DMS53 (cell line): Measurements from ENCODE around the gene SH3BP1.
"Not testable (repeated sequence)": the region's sequence is repeated elsewhere in the genome, so short reads cannot be mapped to it uniquely, and the experiment has no call there.

Experiments used
- DNase-seq: peaks from one replicate; lab custom pipeline; 2025; lab: John Stamatoyannopoulos, UW

The SH3BP1 gene, protein sequence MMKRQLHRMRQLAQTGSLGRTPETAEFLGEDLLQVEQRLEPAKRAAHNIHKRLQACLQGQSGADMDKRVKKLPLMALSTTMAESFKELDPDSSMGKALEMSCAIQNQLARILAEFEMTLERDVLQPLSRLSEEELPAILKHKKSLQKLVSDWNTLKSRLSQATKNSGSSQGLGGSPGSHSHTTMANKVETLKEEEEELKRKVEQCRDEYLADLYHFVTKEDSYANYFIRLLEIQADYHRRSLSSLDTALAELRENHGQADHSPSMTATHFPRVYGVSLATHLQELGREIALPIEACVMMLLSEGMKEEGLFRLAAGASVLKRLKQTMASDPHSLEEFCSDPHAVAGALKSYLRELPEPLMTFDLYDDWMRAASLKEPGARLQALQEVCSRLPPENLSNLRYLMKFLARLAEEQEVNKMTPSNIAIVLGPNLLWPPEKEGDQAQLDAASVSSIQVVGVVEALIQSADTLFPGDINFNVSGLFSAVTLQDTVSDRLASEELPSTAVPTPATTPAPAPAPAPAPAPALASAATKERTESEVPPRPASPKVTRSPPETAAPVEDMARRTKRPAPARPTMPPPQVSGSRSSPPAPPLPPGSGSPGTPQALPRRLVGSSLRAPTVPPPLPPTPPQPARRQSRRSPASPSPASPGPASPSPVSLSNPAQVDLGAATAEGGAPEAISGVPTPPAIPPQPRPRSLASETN

DNA sequence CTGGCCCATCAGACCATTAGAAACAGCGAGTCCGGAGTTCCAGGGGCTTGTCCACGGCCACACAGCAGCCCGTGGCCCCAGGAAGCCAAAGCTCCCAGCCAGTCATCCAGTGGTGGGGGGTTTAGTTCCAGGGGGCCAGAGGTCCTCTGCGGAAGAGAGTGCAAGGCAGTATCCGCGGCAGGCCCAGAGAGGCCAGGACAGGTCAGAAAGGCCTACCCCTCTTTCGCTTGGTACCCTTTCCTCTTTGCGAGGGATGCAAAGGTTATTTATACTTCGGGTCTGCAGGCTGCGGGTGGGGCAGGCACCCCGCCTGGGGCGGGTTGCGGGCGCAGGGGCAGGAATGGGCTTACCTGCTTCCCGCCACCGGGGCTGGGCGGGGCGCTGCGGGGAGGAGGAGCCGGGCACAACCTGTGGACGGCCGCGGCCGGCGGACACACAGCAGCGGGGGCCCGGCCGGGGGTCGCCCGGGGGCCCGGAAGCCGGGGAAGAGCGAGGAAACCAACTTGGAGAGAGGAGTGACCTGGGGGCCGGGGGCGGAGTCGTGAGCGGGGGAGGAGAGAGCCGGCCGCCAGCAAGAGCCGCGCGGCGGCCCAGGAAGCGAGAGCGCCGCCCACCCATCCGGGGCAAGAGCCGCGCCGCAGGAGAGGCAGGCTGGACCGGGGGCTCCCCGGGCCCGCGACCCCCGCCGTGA lies at the start of gene SH3BP1:
Gene SH3BP1 (plus strand): TSS at position 600 of the 691 bp plus-strand sequence. CDS start 119 bp downstream, outside the sequence.
- DNase-seq = peak; percentile 52

DNA sequence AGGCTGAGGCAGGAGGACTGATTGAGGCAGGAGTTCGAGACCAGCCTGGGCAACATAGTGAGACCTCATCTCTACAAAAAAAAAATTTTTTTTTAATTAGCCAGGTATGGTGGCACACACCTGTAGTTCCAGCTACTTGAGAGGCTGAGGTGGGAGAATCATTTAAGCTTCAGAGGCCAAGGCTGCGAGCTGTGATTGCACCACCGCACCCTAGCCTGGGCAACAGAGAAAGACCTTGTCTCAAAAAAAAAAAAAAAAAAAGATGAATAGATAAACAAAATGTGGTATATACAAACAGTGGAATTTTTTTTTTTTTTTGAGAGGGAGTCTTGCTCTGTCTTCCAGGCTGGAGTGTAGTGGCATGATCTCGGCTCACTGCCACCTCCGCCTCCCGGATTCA lies 48.4 kb upstream of the SH3BP1 start:
- DNase-seq = not testable (repeated sequence)

DNA sequence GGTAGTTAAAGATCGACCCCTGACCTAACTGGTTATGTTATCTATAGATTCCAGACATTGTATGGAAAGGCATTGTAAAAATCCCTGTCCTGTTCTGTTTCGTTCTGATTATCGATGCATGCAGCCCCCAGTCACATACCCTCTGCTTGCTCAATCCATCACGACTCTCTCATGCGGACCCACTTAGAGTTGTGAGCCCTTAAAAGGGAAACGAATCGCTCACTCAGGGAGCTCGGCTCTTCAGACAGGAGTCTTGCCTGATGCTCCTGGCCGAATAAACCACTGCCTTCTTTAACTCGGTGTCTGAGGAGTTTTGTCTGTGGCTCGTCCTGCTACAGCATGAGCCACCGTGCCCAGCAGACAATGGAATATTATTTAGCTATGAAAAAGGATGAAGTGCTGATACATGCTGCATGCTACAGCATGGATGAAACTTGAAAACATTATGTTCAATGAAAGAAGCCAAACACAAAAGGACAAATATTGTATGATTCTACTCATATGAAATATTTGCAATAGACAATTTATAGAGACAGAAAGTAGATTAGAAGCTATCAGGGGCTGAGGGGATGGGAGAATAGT lies 47.6 kb upstream of the SH3BP1 start:
- no peak for DNase-seq

DNA sequence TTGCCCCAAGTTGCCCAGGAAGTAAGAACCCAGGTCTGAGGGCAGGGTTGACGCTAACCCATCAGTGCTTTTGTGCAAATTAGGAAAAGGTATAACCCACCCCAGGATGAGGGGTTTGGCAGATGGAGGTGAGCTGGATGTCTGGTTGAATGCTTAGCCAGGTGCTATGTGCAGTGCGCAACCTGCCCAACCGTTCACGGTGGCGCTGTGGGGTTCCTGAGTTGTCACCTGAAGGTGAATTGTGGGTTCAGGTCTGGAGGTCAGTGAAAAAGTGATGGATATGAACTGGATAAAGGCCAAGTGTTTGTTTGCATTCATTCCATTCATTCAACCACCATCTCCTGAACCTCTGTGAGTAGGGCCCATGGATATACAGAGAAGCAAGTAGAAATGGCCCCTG lies 45.2 kb upstream of the SH3BP1 start:
- DNase-seq = no peak

DNA sequence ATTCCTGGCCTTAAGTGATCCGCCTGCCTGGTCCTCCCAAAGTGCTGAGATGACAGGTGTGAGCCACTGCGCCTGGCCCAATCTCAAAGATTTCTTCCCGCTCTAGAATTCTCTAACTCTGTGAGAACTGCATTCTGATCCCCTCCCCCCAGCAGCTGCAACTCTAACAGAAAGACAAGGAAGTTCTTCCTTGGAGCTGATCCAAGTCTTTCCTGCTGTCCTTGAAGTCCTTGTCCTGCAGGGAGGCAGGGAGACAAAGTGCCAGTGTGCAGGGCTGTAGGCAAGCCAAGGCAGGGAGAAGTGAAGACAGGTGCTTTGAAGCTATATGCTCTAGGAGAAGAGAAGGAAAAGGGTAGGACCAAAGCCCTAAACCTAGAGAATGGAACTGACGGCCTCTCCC lies 40.3 kb upstream of the SH3BP1 start:
- peak; percentile 56 for DNase-seq

DNA sequence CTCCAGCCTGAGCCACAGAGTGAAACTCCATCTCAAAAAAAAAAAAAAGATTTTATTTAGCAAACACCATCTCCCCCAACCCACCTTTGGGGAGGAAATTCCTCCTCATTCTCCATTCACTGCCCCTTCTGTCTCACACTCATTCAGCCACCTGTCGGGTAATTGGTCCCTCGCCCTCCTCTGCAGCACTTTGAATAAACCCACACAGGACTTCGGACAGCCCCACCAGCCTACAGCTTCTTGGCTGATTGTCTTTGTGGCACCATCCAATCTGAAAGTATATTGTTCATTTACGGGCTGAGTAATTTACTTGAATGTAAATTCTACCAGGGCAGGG lies 38.3 kb upstream of the SH3BP1 start:
- DNase-seq = no peak

DNA sequence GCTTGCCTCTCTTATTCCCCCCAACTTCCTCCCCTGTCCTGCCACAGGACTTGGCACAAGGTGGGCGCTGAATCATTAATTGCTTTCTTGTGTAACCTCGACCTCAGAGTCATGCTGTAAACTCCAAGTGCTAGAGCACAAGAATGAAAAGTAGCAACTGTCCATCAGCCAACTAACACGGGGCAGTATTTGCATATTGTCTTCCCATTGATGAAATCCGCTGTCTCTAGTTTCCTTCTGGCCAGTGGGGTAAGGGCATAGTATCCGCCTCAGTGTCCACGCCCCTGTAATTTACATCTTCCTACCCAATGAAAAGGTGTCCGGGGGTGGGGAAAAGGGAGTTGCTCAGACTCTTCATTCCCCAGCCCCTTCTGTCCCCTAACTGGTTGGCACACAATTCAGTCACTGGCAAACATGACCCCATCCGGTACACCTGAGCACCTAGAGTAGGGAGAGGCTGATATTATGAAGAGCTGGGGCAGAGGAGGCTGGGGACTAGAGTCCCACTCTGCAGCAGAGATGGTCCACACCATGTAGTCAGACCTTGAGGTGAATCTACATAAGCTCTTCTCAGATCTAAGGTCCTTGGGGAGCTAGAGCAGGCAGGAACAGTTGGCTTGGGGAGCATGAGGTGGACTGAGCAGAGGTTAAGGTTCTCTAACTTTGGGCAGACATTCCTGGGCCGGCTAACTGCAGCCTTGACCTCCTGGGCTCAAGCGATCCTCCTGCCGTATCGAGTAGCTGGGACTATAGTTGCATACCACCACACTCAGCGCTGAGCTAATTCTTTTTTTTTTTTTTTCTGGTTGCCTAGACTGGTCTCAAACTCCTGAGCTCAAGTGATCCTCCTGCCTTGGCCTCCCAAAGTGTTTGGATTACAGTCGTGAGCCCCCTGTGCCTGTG lies 37.7 kb upstream of the SH3BP1 start:
- DNase-seq = peak; percentile 37

DNA sequence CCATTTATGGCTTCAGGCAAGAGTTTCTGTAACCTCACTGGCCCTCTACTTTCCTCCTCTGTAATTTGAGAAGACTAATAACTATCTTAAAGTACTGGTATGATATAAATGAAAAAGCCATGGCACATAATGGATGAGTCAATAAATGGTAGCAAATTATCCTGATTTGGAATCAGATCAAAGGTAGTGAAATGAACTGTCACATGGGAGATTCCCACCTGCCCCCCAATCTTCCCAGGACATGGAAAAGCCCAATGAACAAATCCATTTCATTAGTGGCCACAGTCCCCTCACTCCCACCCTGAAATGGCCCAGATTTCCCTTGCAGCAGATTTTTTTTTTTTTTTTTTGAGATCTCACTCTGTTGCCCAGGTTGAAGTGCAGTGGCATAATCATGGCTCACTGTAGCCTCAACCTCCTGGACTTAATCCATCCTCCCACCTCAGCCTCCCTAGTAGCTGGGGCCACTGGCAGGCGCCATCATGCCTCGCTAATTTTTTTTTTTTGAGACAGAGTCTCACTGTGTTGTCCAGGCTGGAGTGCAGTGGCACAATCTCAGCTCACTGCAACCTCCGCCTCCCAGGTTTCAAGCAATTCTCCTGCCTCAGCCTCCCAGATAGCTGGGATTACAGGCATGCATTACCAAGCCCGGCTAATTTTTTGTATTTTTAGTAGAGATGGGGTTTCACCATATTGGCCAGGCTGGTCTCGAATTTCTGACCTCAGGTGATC lies 36.8 kb upstream of the SH3BP1 start:
- not testable (repeated sequence) for DNase-seq

DNA sequence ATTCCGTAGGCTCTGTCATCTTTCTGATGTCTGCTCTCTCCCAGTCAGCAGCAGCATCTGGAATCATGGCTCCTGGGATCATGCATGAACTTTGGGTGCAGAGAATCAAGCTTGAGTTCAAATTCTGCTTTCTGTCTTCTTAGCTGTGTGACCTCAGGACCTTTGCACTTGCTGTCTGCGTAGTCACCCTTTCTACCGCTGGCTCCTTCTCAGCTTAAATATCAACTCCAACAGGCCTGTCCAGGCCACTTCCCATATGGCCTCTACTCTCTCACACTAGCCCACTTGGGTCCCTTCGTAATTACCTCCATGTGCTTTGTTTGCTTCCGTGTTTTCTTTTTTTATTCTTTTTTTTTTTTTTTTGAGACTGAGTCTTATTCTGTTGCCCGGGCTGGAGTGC lies 35.4 kb upstream of the SH3BP1 start:
- DNase-seq = no peak

DNA sequence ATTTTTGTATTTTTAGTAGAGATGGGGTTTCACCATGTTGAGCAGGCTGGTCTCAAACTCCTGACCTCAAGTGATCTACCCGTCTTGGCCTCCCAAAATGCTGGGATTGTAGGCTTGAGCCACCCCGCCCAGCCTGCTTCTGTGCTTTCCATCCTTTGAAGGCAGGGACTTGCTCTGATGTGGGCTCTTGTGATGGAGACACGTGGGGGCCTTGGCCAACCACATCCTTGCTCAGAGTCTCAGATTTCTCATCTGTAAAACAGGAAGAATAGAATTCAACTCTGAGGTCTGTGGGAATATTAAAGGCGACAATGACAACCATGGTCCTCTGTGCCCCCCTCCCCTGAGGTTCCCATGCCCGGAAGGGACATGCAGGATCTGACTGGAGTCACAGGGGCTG lies 34.6 kb upstream of the SH3BP1 start:
- no peak for DNase-seq

DNA sequence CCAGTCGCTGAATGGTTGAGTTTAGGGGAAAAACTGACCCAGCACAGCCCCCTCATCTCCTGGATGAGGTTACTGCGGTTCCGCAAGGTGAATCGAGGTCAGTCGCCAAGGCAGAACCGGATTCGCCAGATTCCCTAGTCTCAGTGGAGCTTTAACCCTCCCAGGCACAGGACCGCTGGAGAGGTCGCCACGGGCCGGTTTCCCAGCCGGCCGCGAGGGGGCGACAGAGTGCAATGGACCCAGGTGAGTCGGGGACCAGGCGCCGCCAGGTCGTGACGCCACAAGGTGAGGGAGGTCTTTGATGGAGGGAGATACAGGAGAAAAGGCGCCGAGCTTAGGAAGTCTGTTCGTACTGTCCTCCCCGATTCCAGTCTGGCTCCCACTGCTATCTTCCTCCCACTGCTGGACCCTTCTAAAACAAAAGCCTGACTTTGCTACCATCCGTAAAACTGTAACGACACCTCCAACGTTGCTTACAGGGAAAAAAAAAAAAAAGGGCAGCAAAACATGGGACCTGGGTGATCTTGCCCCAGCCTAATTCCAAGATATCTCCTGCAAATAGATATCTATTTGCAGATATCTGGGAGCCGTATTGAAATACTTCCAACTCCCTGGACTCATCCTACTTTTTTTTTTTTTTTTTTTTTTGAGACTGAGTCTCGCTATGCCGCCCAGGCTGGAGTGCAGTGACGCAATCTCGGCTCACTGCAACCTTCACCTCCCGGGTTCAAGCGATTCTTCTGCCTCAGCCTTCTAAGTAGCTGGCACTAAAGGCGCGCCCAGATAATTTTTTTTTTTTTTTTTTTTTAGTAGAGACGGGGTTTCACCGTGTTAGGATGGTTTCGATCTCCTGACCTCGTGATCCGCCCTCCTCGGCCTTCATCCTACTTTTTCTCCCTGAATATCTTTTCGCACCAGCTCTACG lies 32.2 kb upstream of the SH3BP1 start:
- peak; percentile 86 for DNase-seq

DNA sequence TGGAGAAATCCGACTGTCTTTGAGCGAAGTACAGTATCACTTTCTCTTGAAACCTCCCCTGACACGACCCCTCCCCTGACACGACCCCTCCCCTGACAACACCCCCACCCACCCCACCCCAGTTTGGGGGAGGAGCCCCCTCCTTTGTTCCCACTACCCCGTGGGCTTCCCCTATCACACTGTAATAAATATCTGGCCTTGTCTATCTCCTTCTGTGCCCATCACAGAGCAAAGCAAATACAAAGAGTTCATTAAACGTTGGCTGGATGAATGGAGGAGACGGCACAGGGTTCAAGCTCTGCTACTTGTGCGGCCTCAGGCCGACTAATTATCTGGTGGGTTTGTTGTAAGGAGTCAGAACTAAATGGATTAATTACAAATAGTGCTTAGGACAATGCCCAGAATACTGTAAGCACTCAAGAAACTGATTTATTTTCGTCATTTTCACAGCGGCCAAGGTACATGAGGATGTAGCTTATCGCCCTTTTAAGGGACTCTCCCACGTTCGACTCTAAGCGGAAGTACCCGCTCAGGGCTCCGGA lies 31.5 kb upstream of the SH3BP1 start:
- no peak for DNase-seq

DNA sequence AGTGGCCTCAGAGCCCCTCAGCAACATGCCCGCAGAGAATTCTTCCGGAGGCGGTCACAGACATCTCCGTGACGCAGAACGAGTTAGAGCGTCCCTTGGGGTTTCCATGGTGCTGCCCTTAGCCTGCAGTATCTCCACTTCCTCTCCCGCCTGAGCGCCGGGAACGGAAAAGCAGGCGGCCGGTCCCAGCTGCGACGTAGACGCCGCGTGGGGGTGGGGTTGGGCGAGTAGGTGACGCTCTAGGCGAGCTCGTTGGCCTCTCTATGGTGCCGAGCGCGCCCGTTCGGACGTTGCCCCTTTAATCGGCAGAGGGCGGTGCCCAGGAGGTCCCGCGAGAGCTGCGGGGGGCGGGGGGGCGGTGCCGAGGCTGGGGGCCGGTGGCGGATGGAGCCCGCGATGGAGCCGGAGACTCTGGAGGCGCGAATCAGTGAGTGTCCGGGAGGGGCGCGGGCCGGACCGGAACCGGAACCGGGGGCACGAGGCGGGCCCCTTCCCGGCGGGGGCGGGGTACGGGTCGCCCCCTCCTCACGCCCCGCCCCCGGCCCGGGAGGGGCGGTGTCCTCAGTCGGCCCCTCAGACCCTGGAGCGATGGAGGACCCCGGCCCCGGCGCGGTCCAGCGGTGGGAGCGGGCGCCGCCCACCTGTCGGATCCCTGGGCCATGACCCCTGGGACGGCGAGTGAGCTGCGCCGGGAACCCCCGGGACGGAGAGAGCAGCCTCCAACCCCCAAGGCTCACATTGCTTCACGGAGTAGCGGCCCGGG lies 30.8 kb upstream of the SH3BP1 start, which contains the start of gene GGA1:
Gene GGA1 (plus strand): TSS at position 358 of the 763 bp plus-strand sequence. CDS start 27 bp downstream, at position 385.
- peak; percentile 95 for DNase-seq

DNA sequence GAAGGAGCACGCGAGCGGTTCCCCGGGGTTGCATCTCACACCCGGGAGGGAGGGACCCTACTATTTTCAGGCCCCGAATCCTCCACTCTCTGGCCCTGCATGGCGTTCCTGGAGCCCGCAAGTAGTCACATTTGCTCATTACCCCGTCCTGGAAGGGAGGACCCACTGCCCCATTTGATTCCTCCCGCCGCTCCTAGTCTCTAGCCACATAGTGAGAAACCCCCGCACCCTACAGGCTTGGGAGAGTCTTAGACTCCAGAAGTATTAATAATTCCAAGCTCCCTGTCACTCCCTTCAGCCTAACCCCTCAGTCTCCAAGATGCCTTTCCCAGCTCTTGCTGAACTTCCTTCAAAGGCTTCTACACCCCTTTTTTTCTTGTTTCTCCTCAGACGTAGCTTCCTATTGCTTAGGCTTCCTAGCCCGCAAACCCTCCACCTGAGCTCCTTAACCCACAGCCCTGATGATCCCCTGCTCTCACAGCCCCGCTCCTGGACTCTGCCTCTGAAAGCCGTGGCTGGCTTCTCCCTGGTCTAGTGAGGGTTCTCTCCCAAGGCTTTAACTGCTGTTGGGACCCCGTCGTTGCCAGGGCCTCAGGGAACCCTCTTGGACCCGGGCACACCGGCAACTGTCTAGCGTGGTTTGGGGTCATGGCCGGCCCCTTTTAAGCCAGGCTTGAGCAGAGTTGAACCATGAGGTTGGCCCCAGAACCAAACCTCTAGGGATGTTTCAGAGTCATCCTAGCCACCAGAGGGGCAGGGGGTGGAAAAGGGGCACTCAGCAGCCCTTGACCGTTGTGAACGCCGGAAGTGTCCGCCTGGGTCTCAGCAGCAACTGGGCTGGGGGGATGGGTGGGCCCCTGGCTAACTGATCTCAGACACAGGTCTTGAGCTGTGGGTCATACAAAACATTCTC lies 30.0 kb upstream of the SH3BP1 start:
- peak; percentile 35 for DNase-seq

DNA sequence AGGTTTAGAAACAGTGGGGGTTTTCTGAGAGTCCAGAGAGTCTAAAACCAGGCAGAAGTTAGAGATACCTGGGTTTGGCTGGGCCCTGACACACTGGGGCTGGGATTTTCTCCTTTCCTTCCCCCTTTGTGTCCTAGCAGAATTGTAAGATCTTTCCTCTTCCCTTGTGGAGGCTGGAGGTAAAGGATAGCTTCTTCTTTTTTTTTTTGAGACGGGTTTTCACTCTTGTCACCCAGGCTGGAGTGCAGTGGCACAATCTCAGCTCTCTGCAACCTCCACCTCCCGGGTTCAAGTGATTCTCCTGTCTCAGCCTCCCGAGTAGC lies 29.4 kb upstream of the SH3BP1 start:
- DNase-seq = not testable (repeated sequence)

DNA sequence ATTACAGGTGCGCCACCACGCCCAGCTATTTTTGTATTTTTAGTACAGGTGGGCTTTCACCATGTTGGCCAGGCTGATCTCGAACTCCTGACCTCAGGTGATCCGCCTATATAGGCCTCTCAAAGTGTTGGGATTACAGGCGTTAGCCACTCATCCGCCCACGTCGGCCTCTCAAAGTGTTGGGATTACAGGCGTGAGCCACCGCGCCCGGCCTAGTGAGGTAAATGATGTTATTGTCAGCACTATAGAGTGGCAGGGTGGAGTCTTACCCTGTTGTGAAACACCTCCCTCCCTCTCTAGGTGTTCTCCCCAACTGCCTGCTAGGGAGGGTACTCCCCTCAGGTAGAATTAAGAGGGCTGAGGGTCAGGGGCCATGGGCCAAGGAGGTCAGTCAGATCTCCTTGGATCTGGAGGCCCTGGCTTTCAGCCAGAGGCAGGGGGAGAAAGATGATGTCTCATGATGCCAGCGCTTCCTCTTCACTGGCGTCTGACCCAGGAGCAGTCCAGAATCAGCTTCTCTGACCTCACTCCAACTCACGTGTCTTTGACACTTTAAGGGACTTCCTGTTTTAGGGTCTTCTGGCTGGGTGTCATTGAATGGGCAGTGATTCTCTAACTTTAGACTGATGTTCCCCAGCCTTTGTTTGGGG lies 28.9 kb upstream of the SH3BP1 start:
- no peak for DNase-seq

DNA sequence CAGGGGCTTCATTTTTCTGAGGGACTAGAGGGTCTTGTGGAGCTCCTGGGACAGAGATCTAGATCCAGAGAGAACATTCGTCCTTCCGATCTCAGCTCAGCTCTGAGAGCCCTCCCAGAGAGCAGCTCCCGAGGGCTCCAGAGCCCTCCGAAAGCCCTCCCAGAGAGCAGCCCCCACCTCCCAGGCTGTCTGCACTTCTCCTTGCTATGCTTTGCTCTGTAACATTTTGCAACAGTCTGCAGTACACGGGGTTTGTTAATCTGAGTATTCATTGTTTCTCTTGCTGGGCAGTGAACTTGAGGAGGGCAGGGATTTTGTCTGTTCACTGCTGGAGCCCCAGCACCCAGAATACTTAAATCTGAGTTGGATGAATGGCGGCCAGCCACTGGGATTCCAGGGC lies 28.3 kb upstream of the SH3BP1 start:
- no peak for DNase-seq
